Hepatocyte (in vitro differentiated cells): ENCODE measurements around the gene TSFM. TPM values are rescaled to one million over a fixed set of nuclear protein-coding genes. Genes with fewer than 3 reads are reported as not detected.
A peak's percentile ranks its signal among the peaks of the same experiment; 100 is the strongest.

Source experiments
- DNase-seq: peaks from one replicate; pipeline ENCODE4 v3.0.0-alpha.2; 2016; ENCODE audit warnings: low spot score
- H2AFZ ChIP-seq: fragments of 200-600 bp; sonication (generic); 2 replicates; pipeline ENCODE4 v1.6.0; 2016; ENCODE audit warnings: antibody characterized with exemption, mild to moderate bottlenecking
- H3K27ac ChIP-seq: fragments of 200-600 bp; sonication (generic); 2 replicates; pipeline ENCODE4 v1.5.1; 2016; ENCODE audit warnings: mild to moderate bottlenecking
- H3K27me3 ChIP-seq: fragments of 200-600 bp; sonication (generic); 2 replicates; pipeline ENCODE4 v1.6.1; 2016
- H3K36me3 ChIP-seq: fragments of 200-600 bp; sonication (generic); replicated peaks from 2 replicates; pipeline ENCODE4 v1.5.1; 2016; ENCODE audit warnings: low read depth; ENCODE audit not compliant: insufficient read depth
- H3K4me1 ChIP-seq: fragments of 200-600 bp; sonication (generic); 2 replicates; pipeline ENCODE4 v1.5.1; 2016; ENCODE audit warnings: mild to moderate bottlenecking, moderate library complexity; ENCODE audit not compliant: insufficient read depth
- H3K4me2 ChIP-seq: fragments of 200-600 bp; sonication (generic); 2 replicates; pipeline ENCODE4 v1.6.0; 2016
- H3K4me3 ChIP-seq: fragments of 200-600 bp; sonication (generic); 2 replicates; pipeline ENCODE4 v1.5.1; 2016; ENCODE audit warnings: mild to moderate bottlenecking
- H3K79me2 ChIP-seq: fragments of 200-600 bp; sonication (generic); 2 replicates; pipeline ENCODE4 v1.6.0; 2017; ENCODE audit warnings: mild to moderate bottlenecking
- H3K9me2 ChIP-seq: fragments of 200-600 bp; sonication (generic); replicated peaks from 2 replicates; pipeline ENCODE4 v1.6.0; 2017; ENCODE audit warnings: mild to moderate bottlenecking; ENCODE audit not compliant: insufficient read depth
- H3K9me3 ChIP-seq: fragments of 200-600 bp; sonication (generic); 2 replicates; pipeline ENCODE4 v1.5.1; 2016; ENCODE audit warnings: low read depth, mild to moderate bottlenecking
- H4K20me1 ChIP-seq: fragments of 200-600 bp; sonication (generic); 2 replicates; pipeline ENCODE4 v1.6.0; 2016; ENCODE audit warnings: mild to moderate bottlenecking; ENCODE audit not compliant: insufficient read depth, poor library complexity, severe bottlenecking
- CTCF ChIP-seq: fragments of 200-600 bp; sonication (generic); IDR thresholded peaks from 2 replicates; pipeline ENCODE4 v1.5.1; 2016; ENCODE audit warnings: antibody characterized with exemption, mild to moderate bottlenecking; ENCODE audit not compliant: poor library complexity
- EZH2 ChIP-seq: fragments of 200-600 bp; sonication (generic); IDR thresholded peaks from 2 replicates; pipeline ENCODE4 v1.6.1; 2016; ENCODE audit warnings: antibody characterized with exemption, mild to moderate bottlenecking, borderline replicate concordance
- EZH2phosphoT487 ChIP-seq: fragments of 200-600 bp; sonication (generic); IDR thresholded peaks from one replicate; pipeline ENCODE4 v1.6.1; 2018; ENCODE audit warnings: antibody characterized with exemption, mild to moderate bottlenecking, low read depth, moderate library complexity; ENCODE audit not compliant: unreplicated experiment, severe bottlenecking
- WGBS: methylation state at CpG from one replicate; pipeline ENCODE4 v1.1.6; 2016; ENCODE audit warnings: low lambda C conversion rate; ENCODE audit errors: missing lambda C conversion rate; 5-methylcytosine and 5-hydroxymethylcytosine counted together
- polyA plus RNA-seq: library from polyadenylated mRNA; unstranded; fragments of >200 nt; fragmentation: Nextera tagmentation; extraction: Ambion mirVana; gene quantifications from 2 replicates; pipeline ENCODE4 v1.2.1, GENCODE V29; 2016
- total RNA-seq: library from RNA; depleted of rRNA; stranded (reverse); fragments of >200 nt; gene quantifications from 2 replicates; pipeline ENCODE4 v1.2.3, GENCODE V29; 2014

The TSFM gene
- total and polyA plus RNA-seq, 2 experiments from 2014 or later, result 15.7 to 38.9 TPM

- H3K4me3 ChIP-seq, result no peak overlapping the region
Observed at GRCh38 chr12:57841445-57841844, 58.9 kb downstream of the TSFM start.

GRCh38 chr12:57842342-57843294 is 60.0 kb downstream of the TSFM start:
- TF ChIP-seq EZH2, result no peak
- TF ChIP-seq CTCF, result no peak
- TF ChIP-seq EZH2phosphoT487, result no peak
- Histone ChIP-seq H3K4me2 (peak overlapping the region; percentile 91), H3K27me3 (no peaks in the 10 kb centered on the region), H3K9me2 (no peaks in the 10 kb centered on the region), H3K36me3 (no peaks in the 10 kb centered on the region), H2AFZ (no peak overlapping the region), H3K4me1 (peaks cover 66% of the 10 kb centered on the region), H3K4me3 (peak overlapping the region; percentile 5), H3K27ac (peak overlapping the region; percentile 99), H3K79me2 (peaks cover 88% of the 10 kb centered on the region), H4K20me1 (peaks cover 79% of the 10 kb centered on the region), H3K9me3 (no peaks in the 10 kb centered on the region)
- peak; percentile 61 for DNase-seq
- 34% methylated on average over 14 of the region's 14 CpGs for WGBS

More at GRCh38 chr12:57841445-57841844, 58.9 kb downstream of the TSFM start:
- Histone ChIP-seq H2AFZ (no peak overlapping the region), H3K9me2 (no peaks in the 10 kb centered on the region), H3K79me2 (peaks cover 100% of the 10 kb centered on the region), H3K4me1 (peaks cover 78% of the 10 kb centered on the region), H3K27me3 (no peaks in the 10 kb centered on the region), H3K27ac (peak overlapping the region; percentile 14), H4K20me1 (peaks cover 91% of the 10 kb centered on the region), H3K9me3 (no peaks in the 10 kb centered on the region), H3K36me3 (no peaks in the 10 kb centered on the region), H3K4me2 (peak overlapping the region; percentile 91)
- 54% methylated on average over 4 of the region's 4 CpGs for WGBS
- no peak for DNase-seq
- TF ChIP-seq EZH2, result no peak
- TF ChIP-seq EZH2phosphoT487, result no peak
- TF ChIP-seq CTCF, result no peak

GRCh38 chr12:57844709-57845477 is 62.3 kb downstream of the TSFM start:
- no peaks in the 10 kb centered on the region for H3K9me2 ChIP-seq
- H3K27ac ChIP-seq, result peak overlapping the region; percentile 99
- H3K79me2 ChIP-seq, result peaks cover 66% of the 10 kb centered on the region
- 2% methylated on average over 35 of the region's 42 CpGs for WGBS
- H2AFZ ChIP-seq, result no peak overlapping the region
- peak overlapping the region; percentile 91 for H3K4me2 ChIP-seq
- TF ChIP-seq EZH2phosphoT487 (no peak), CTCF (no peak), EZH2 (no peak)
- H4K20me1 ChIP-seq, result peaks cover 57% of the 10 kb centered on the region
- H3K9me3 ChIP-seq, result no peaks in the 10 kb centered on the region
- H3K4me1 ChIP-seq, result peaks cover 45% of the 10 kb centered on the region
- peak overlapping the region; percentile 95 for H3K4me3 ChIP-seq
- peak; percentile 71 for DNase-seq
- no peaks in the 10 kb centered on the region for H3K36me3 ChIP-seq
- no peaks in the 10 kb centered on the region for H3K27me3 ChIP-seq
